WTC11 (cell line): ENCODE results near the gene CCL13. TPM values are rescaled to one million over a fixed set of nuclear protein-coding genes. Genes with fewer than 3 reads are reported as not detected.
"Not testable (repeated sequence)": the region's sequence is repeated elsewhere in the genome, so short reads cannot be mapped to it uniquely, and the experiment has no call there.

Experiments used
- ATAC-seq: fragments of 200-7000 bp; cut with Tn5 transposase; 2 replicates; pipeline ENCODE4 v1.10.0; 2021; ENCODE audit warnings: mild to moderate bottlenecking, moderate library complexity
- CTCF ChIA-PET: fragments of 300-600 bp; sonication (Branson Sonifier 250); formaldehyde crosslinking; loops from one replicate; lab custom pipeline; 2021; ENCODE audit warnings: antibody characterized with exemption; lab: Charles Lee
- POLR2A ChIA-PET: fragments of 350-600 bp; sonication (Branson Sonifier 250); formaldehyde crosslinking; loops from one replicate; lab custom pipeline; 2021; ENCODE audit warnings: antibody characterized with exemption; lab: Charles Lee
- DNase-seq: peaks from one replicate; pipeline ENCODE4 v3.0.0; 2021; ENCODE audit warnings: low spot score
- H3K27ac Mint-ChIP-seq: 2 replicates; pipeline ENCODE4 v1.8.0; 2021; ENCODE audit warnings: mixed read lengths
- H3K27me3 Mint-ChIP-seq: 2 replicates; pipeline ENCODE4 v1.8.0; 2021; ENCODE audit warnings: low read depth, mild to moderate bottlenecking, moderate library complexity, mixed read lengths
- H3K36me3 Mint-ChIP-seq: 2 replicates; pipeline ENCODE4 v1.8.0; 2021; ENCODE audit warnings: mixed read lengths
- H3K4me1 Mint-ChIP-seq: 2 replicates; pipeline ENCODE4 v1.8.0; 2022; ENCODE audit warnings: mixed read lengths
- H3K4me3 Mint-ChIP-seq: 2 replicates; pipeline ENCODE4 v1.8.0; 2021; ENCODE audit warnings: mild to moderate bottlenecking, moderate library complexity, mixed read lengths
- H3K9me3 Mint-ChIP-seq: 2 replicates; pipeline ENCODE4 v1.8.0; 2021; ENCODE audit warnings: mixed read lengths
- CBFB ChIP-seq: sonication (generic); formaldehyde crosslinking; IDR thresholded peaks from 2 replicates; pipeline ENCODE4 v1.8.1; 2022; ENCODE audit warnings: mild to moderate bottlenecking, low read depth, missing genetic modification reagents
- CREM ChIP-seq: sonication (generic); formaldehyde crosslinking; IDR thresholded peaks from 2 replicates; pipeline ENCODE4 v1.8.1; 2022; ENCODE audit warnings: mild to moderate bottlenecking, missing genetic modification reagents, moderate library complexity
- EMX1 ChIP-seq: fragments of 250-450 bp; sonication (Bioruptor Pico); IDR thresholded peaks from 2 replicates; pipeline ENCODE4 v1.8.0; 2021; ENCODE audit warnings: mild to moderate bottlenecking
- FOXJ3 ChIP-seq: sonication (generic); formaldehyde crosslinking; IDR thresholded peaks from 2 replicates; pipeline ENCODE4 v1.9.0; 2021; ENCODE audit warnings: missing genetic modification reagents, mild to moderate bottlenecking, borderline replicate concordance
- GABPB1 ChIP-seq: sonication (generic); formaldehyde crosslinking; IDR thresholded peaks from 2 replicates; pipeline ENCODE4 v1.8.1; 2023; ENCODE audit warnings: mild to moderate bottlenecking, missing genetic modification reagents
- MYBL2 ChIP-seq: sonication (generic); formaldehyde crosslinking; IDR thresholded peaks from 2 replicates; pipeline ENCODE4 v1.8.1; 2023; ENCODE audit warnings: mild to moderate bottlenecking, moderate library complexity, missing genetic modification reagents
- NFATC4 ChIP-seq: fragments of 250-450 bp; sonication (Bioruptor Pico); IDR thresholded peaks from 2 replicates; pipeline ENCODE4 v1.9.0; 2021; ENCODE audit warnings: mild to moderate bottlenecking
- NFYB ChIP-seq: sonication (generic); formaldehyde crosslinking; conservative IDR thresholded peaks from 2 replicates; pipeline ENCODE4 v1.8.0; 2022; ENCODE audit warnings: low read depth, missing genetic modification reagents
- SMAD3 ChIP-seq: sonication (generic); formaldehyde crosslinking; IDR thresholded peaks from 2 replicates; pipeline ENCODE4 v1.8.0; 2022; ENCODE audit warnings: missing genetic modification reagents, mild to moderate bottlenecking, borderline replicate concordance
- SP1 ChIP-seq: sonication (generic); formaldehyde crosslinking; conservative IDR thresholded peaks from 2 replicates; pipeline ENCODE4 v1.8.1; 2022; ENCODE audit warnings: missing genetic modification reagents
- TEAD1 ChIP-seq: sonication (generic); formaldehyde crosslinking; IDR thresholded peaks from 2 replicates; pipeline ENCODE4 v1.8.0; 2022; ENCODE audit warnings: mild to moderate bottlenecking, missing genetic modification reagents
- ZNF263 ChIP-seq: sonication (generic); formaldehyde crosslinking; IDR thresholded peaks from 2 replicates; pipeline ENCODE4 v1.8.1; 2022; ENCODE audit warnings: low read depth, mild to moderate bottlenecking, moderate library complexity, missing genetic modification reagents
- ZNF396 ChIP-seq: fragments of 250-450 bp; sonication (Bioruptor Pico); IDR thresholded peaks from 2 replicates; pipeline ENCODE4 v1.8.0; 2021; ENCODE audit warnings: mild to moderate bottlenecking, moderate library complexity, borderline replicate concordance
- total RNA-seq: library from RNA; stranded (reverse); gene quantifications from 3 replicates; pipeline ENCODE4 v1.2.3, GENCODE V29; 2021
- TF ChIP-seq, protein P1 (sequence below): fragments of 250-450 bp; sonication (Bioruptor Pico); IDR thresholded peaks from 2 replicates; pipeline ENCODE4 v1.9.0; 2021; ENCODE audit warnings: mild to moderate bottlenecking, borderline replicate concordance
- TF ChIP-seq, protein P2 (sequence below): fragments of 200-600 bp; IDR thresholded peaks from 2 replicates; pipeline ENCODE4 v1.8.0; 2022; ENCODE audit warnings: antibody characterized with exemption
- TF ChIP-seq, protein P3 (sequence below): sonication (generic); formaldehyde crosslinking; IDR thresholded peaks from 2 replicates; pipeline ENCODE4 v1.8.0; 2022; ENCODE audit warnings: mild to moderate bottlenecking, missing genetic modification reagents
- TF ChIP-seq, protein P4 (sequence below): fragments of 250-450 bp; sonication (Bioruptor Pico); IDR thresholded peaks from 2 replicates; pipeline ENCODE4 v1.9.0; 2021; ENCODE audit warnings: mild to moderate bottlenecking
- TF ChIP-seq, protein P5 (sequence below): fragments of 250-450 bp; sonication (Bioruptor Pico); IDR thresholded peaks from 2 replicates; pipeline ENCODE4 v1.9.0; 2021; ENCODE audit warnings: mild to moderate bottlenecking
- TF ChIP-seq, protein P6 (sequence below): sonication (generic); formaldehyde crosslinking; IDR thresholded peaks from 2 replicates; pipeline ENCODE4 v1.8.1; 2023; ENCODE audit warnings: mild to moderate bottlenecking, missing genetic modification reagents
- TF ChIP-seq, protein P7 (sequence below): sonication (generic); formaldehyde crosslinking; IDR thresholded peaks from 2 replicates; pipeline ENCODE4 v1.8.0; 2022; ENCODE audit warnings: mild to moderate bottlenecking, missing genetic modification reagents

Gene CCL13
- total RNA-seq, 1 experiment from 2014 or later: not detected

DNA sequence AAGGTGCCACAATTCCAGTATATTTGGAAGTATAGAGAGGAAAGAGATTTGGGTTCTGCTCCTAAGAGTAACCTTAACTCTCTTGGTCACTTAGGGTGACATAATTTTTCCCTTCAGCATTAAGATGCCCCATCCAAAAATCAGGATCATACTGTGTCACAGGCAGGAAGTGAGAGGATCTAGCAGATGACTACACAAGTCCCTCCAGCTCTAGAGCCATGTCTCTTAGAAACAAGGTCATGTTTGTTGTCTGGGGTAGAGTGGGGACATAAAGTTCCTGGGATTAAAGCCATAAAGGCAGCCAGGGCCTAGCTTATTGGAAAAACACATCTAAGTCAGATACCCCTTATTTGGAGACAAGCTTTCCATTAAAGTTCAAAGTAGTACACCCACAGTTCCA is 34.3 kb upstream of the CCL13 start (continued):
- TF ChIP-seq, protein P1, sequence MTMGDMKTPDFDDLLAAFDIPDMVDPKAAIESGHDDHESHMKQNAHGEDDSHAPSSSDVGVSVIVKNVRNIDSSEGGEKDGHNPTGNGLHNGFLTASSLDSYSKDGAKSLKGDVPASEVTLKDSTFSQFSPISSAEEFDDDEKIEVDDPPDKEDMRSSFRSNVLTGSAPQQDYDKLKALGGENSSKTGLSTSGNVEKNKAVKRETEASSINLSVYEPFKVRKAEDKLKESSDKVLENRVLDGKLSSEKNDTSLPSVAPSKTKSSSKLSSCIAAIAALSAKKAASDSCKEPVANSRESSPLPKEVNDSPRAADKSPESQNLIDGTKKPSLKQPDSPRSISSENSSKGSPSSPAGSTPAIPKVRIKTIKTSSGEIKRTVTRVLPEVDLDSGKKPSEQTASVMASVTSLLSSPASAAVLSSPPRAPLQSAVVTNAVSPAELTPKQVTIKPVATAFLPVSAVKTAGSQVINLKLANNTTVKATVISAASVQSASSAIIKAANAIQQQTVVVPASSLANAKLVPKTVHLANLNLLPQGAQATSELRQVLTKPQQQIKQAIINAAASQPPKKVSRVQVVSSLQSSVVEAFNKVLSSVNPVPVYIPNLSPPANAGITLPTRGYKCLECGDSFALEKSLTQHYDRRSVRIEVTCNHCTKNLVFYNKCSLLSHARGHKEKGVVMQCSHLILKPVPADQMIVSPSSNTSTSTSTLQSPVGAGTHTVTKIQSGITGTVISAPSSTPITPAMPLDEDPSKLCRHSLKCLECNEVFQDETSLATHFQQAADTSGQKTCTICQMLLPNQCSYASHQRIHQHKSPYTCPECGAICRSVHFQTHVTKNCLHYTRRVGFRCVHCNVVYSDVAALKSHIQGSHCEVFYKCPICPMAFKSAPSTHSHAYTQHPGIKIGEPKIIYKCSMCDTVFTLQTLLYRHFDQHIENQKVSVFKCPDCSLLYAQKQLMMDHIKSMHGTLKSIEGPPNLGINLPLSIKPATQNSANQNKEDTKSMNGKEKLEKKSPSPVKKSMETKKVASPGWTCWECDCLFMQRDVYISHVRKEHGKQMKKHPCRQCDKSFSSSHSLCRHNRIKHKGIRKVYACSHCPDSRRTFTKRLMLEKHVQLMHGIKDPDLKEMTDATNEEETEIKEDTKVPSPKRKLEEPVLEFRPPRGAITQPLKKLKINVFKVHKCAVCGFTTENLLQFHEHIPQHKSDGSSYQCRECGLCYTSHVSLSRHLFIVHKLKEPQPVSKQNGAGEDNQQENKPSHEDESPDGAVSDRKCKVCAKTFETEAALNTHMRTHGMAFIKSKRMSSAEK (CRISPR knock-in tag): no peak
- no peak for TF ChIP-seq CBFB
- TF ChIP-seq, protein P2, sequence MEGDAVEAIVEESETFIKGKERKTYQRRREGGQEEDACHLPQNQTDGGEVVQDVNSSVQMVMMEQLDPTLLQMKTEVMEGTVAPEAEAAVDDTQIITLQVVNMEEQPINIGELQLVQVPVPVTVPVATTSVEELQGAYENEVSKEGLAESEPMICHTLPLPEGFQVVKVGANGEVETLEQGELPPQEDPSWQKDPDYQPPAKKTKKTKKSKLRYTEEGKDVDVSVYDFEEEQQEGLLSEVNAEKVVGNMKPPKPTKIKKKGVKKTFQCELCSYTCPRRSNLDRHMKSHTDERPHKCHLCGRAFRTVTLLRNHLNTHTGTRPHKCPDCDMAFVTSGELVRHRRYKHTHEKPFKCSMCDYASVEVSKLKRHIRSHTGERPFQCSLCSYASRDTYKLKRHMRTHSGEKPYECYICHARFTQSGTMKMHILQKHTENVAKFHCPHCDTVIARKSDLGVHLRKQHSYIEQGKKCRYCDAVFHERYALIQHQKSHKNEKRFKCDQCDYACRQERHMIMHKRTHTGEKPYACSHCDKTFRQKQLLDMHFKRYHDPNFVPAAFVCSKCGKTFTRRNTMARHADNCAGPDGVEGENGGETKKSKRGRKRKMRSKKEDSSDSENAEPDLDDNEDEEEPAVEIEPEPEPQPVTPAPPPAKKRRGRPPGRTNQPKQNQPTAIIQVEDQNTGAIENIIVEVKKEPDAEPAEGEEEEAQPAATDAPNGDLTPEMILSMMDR: no peak
- no peak for TF ChIP-seq GABPB1 (CRISPR knock-in tag)
- TF ChIP-seq FOXJ3: no peak
- no peak for TF ChIP-seq NFATC4 (CRISPR knock-in tag)
- TF ChIP-seq ZNF263 (CRISPR knock-in tag): no peak

DNA sequence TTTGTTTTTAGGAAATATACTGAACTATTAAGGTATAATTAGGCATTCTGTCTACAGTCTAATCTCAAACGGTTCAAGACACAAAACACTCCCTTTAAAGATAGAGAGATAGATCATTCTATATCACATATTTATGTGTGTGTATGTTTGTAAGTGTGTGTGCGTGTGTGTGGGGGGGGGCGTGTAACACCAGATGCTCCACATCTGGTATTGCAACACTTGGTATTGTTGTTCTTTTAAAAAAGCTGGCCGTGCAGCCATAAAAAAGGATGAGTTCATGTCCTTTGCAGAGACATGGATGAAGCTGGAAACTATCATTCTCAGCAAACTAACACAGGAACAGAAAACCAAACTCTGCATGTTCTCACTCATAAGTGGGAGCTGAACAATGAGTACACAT is 28.7 kb upstream of the CCL13 start:
- POLR2A ChIA-PET, ATAC-seq, H3K9me3 Mint-ChIP-seq, H3K4me1 Mint-ChIP-seq, H3K27ac Mint-ChIP-seq, H3K36me3 Mint-ChIP-seq, DNase-seq, H3K4me3 Mint-ChIP-seq: not testable (repeated sequence)
- CTCF ChIA-PET: interaction anchor here (0.7 to 1.2 kb wide), 2 partner anchors 34 kb away, joined by 3 to 8 read pairs; no protein-coding TSS in a partner anchor
- H3K27me3 Mint-ChIP-seq: peaks cover 22% of the 10 kb centered on the region

DNA sequence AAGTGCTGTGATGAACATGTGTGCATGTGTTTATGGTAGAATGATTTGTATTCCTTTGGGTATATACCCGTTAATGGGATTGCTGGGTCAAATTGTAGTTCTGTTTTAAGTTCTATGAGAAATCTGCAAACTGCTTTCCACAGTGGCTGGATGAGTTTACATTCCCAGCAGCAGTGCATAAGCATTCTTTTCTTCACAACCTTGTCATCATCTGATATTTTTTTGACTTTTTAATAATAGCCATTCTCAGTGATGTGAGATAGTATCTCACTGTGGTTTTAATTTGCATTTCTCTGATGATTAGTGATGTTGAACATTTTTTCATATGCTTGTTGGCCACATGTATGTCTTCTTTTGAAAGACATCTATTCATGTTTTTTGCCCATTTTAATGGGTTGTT is 18.6 kb upstream of the CCL13 start:
- peaks cover 7% of the 10 kb centered on the region for H3K9me3 Mint-ChIP-seq
- TF ChIP-seq SMAD3 (CRISPR knock-in tag): no peak
- no peak for TF ChIP-seq ZNF396 (CRISPR knock-in tag)
- no peak for TF ChIP-seq EMX1 (CRISPR knock-in tag)
- TF ChIP-seq, protein P3, sequence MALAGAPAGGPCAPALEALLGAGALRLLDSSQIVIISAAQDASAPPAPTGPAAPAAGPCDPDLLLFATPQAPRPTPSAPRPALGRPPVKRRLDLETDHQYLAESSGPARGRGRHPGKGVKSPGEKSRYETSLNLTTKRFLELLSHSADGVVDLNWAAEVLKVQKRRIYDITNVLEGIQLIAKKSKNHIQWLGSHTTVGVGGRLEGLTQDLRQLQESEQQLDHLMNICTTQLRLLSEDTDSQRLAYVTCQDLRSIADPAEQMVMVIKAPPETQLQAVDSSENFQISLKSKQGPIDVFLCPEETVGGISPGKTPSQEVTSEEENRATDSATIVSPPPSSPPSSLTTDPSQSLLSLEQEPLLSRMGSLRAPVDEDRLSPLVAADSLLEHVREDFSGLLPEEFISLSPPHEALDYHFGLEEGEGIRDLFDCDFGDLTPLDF (CRISPR knock-in tag): no peak
- TF ChIP-seq, protein P4, sequence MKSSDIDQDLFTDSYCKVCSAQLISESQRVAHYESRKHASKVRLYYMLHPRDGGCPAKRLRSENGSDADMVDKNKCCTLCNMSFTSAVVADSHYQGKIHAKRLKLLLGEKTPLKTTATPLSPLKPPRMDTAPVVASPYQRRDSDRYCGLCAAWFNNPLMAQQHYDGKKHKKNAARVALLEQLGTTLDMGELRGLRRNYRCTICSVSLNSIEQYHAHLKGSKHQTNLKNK: no peak
- no peak for TF ChIP-seq CREM
- TF ChIP-seq, protein P5, sequence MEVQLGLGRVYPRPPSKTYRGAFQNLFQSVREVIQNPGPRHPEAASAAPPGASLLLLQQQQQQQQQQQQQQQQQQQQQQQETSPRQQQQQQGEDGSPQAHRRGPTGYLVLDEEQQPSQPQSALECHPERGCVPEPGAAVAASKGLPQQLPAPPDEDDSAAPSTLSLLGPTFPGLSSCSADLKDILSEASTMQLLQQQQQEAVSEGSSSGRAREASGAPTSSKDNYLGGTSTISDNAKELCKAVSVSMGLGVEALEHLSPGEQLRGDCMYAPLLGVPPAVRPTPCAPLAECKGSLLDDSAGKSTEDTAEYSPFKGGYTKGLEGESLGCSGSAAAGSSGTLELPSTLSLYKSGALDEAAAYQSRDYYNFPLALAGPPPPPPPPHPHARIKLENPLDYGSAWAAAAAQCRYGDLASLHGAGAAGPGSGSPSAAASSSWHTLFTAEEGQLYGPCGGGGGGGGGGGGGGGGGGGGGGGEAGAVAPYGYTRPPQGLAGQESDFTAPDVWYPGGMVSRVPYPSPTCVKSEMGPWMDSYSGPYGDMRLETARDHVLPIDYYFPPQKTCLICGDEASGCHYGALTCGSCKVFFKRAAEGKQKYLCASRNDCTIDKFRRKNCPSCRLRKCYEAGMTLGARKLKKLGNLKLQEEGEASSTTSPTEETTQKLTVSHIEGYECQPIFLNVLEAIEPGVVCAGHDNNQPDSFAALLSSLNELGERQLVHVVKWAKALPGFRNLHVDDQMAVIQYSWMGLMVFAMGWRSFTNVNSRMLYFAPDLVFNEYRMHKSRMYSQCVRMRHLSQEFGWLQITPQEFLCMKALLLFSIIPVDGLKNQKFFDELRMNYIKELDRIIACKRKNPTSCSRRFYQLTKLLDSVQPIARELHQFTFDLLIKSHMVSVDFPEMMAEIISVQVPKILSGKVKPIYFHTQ (CRISPR knock-in tag): no peak
- no peak for TF ChIP-seq TEAD1 (CRISPR knock-in tag)
- no peak for TF ChIP-seq MYBL2
- TF ChIP-seq SP1 (CRISPR knock-in tag): no peak
- TF ChIP-seq, protein P6, sequence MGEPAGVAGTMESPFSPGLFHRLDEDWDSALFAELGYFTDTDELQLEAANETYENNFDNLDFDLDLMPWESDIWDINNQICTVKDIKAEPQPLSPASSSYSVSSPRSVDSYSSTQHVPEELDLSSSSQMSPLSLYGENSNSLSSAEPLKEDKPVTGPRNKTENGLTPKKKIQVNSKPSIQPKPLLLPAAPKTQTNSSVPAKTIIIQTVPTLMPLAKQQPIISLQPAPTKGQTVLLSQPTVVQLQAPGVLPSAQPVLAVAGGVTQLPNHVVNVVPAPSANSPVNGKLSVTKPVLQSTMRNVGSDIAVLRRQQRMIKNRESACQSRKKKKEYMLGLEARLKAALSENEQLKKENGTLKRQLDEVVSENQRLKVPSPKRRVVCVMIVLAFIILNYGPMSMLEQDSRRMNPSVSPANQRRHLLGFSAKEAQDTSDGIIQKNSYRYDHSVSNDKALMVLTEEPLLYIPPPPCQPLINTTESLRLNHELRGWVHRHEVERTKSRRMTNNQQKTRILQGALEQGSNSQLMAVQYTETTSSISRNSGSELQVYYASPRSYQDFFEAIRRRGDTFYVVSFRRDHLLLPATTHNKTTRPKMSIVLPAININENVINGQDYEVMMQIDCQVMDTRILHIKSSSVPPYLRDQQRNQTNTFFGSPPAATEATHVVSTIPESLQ: no peak
- TF ChIP-seq, protein P7, sequence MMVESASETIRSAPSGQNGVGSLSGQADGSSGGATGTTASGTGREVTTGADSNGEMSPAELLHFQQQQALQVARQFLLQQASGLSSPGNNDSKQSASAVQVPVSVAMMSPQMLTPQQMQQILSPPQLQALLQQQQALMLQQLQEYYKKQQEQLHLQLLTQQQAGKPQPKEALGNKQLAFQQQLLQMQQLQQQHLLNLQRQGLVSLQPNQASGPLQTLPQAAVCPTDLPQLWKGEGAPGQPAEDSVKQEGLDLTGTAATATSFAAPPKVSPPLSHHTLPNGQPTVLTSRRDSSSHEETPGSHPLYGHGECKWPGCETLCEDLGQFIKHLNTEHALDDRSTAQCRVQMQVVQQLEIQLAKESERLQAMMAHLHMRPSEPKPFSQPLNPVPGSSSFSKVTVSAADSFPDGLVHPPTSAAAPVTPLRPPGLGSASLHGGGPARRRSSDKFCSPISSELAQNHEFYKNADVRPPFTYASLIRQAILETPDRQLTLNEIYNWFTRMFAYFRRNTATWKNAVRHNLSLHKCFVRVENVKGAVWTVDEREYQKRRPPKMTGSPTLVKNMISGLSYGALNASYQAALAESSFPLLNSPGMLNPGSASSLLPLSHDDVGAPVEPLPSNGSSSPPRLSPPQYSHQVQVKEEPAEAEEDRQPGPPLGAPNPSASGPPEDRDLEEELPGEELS (CRISPR knock-in tag): no peak
- TF ChIP-seq NFYB (CRISPR knock-in tag): no peak

More for the DNA sequence above, 18.6 kb upstream of the CCL13 start:
- H3K27me3 Mint-ChIP-seq: peaks cover 8% of the 10 kb centered on the region
- H3K27ac Mint-ChIP-seq: no peak overlapping the region
- ATAC-seq (no peak), DNase-seq (no peak)
- POLR2A ChIA-PET: no interaction called here
- H3K4me1 Mint-ChIP-seq: no peaks in the 10 kb centered on the region
- no peaks in the 10 kb centered on the region for H3K36me3 Mint-ChIP-seq
- no peak overlapping the region for H3K4me3 Mint-ChIP-seq
- CTCF ChIA-PET: interaction anchor here (2.6 kb wide), 1 partner anchor 24 kb away, joined by 11 read pairs; no protein-coding TSS in a partner anchor
